GM10847 (cell line): ENCODE results near the gene MDM1.

Experiments
- POLR2A ChIP-seq: IDR thresholded peaks from 2 replicates; pipeline ENCODE4 v1.6.1; 2011; ENCODE audit not compliant: insufficient read length; ENCODE audit errors: extremely low read depth

Gene MDM1

GRCh38 chr12:68276402-68276930, 55.7 kb downstream of the MDM1 start:
- TF ChIP-seq POLR2A, result no peak

GRCh38 chr12:68272732-68273131, 59.4 kb downstream of the MDM1 start:
- TF ChIP-seq POLR2A, result no peak

- TF ChIP-seq POLR2A, result no peak
These were observed 60.8 kb downstream of the MDM1 start for GRCh38 chr12:68271346-68271745.

- TF ChIP-seq POLR2A, result no peak
These were observed 61.8 kb downstream of the MDM1 start for GRCh38 chr12:68270358-68270757.

- TF ChIP-seq POLR2A, result no peak
These were observed 62.4 kb downstream of the MDM1 start for GRCh38 chr12:68269779-68270178.

- TF ChIP-seq POLR2A, result no peak
These were observed 63.2 kb downstream of the MDM1 start for GRCh38 chr12:68268967-68269366.

- TF ChIP-seq POLR2A, result no peak
These were observed 64.2 kb downstream of the MDM1 start for GRCh38 chr12:68267892-68268396.

- TF ChIP-seq POLR2A, result no peak
These were observed 67.3 kb downstream of the MDM1 start for GRCh38 chr12:68264857-68265256.

GRCh38 chr12:68264158-68264855, 67.9 kb downstream of the MDM1 start:
- TF ChIP-seq POLR2A, result no peak

GRCh38 chr12:68263366-68263765, 68.8 kb downstream of the MDM1 start:
- no peak for TF ChIP-seq POLR2A

- TF ChIP-seq POLR2A, result no peak
These were observed 70.3 kb downstream of the MDM1 start for GRCh38 chr12:68261896-68262295.

- TF ChIP-seq POLR2A, result no peak
These were observed 72.0 kb downstream of the MDM1 start for GRCh38 chr12:68260153-68260552.

- TF ChIP-seq POLR2A, result no peak
These were observed 72.7 kb downstream of the MDM1 start for GRCh38 chr12:68259318-68259940.

- no peak for TF ChIP-seq POLR2A
These were observed 78.7 kb downstream of the MDM1 start, which contains the start of gene IL22 for GRCh38 chr12:68253504-68253903. Gene IL22 (minus strand): TSS chr12:68253604. CDS start chr12:68253448, 156 bp downstream.

GRCh38 chr12:68252077-68252476, 80.1 kb downstream of the MDM1 start:
- no peak for TF ChIP-seq POLR2A

- no peak for TF ChIP-seq POLR2A
These were observed 81.7 kb downstream of the MDM1 start for GRCh38 chr12:68250454-68250853.
